ENCODE data around the gene RAD17. TPM values are rescaled to one million over a fixed set of nuclear protein-coding genes. Genes with fewer than 3 reads are reported as not detected.
"Not testable (repeated sequence)": the region's sequence is repeated elsewhere in the genome, so short reads cannot be mapped to it uniquely, and the experiment has no call there.

RAD17 gene
- total and polyA plus RNA-seq, 2 of the 8 experiments (the other 6 are each of a cell fraction or from before 2014, with no cell fraction given): 12.9 to 28.1 TPM

- H3K27ac ChIP-seq (ENCODE audit: low read depth, low read length); H2BK15ac ChIP-seq (ENCODE audit: low read length); H3K79me2 ChIP-seq (ENCODE audit: control insufficient read depth in 1 of 2, insufficient read depth in 2 of 2, low read length in 2 of 2); H3K4ac ChIP-seq (replicated peaks; ENCODE audit: insufficient read length, low read depth, low read length); DNase-seq (ENCODE audit: low read depth in 1 of 2, low spot score in 2 of 2); H2BK120ac ChIP-seq (replicated peaks; ENCODE audit: low read depth, low read length); H4K91ac ChIP-seq (replicated peaks; ENCODE audit: insufficient read length, low read length); FAIRE-seq; H2AK5ac ChIP-seq (ENCODE audit: low read depth, low read length); H3K4me2 ChIP-seq (ENCODE audit: insufficient read depth in 1 of 2, low read depth in 2 of 2, low read length in 2 of 2); H4K8ac ChIP-seq (ENCODE audit: extremely low read depth, insufficient read depth, low read length); H3K14ac ChIP-seq (ENCODE audit: insufficient read length); H3K9me3 ChIP-seq (ENCODE audit: insufficient read depth in 2 of 2, low read depth in 1 of 2, low read length in 1 of 2); H2BK5ac ChIP-seq (ENCODE audit: low read depth, low read length); H3K27me3 ChIP-seq (replicated peaks in 1 of 4; ENCODE audit: control insufficient read depth in 3 of 4, extremely low read depth in 1 of 4, insufficient read depth in 3 of 4, low read length in 3 of 4); H3K79me1 ChIP-seq (ENCODE audit: low read depth, low read length); H4K5ac ChIP-seq (ENCODE audit: insufficient read length, low read depth, low read length); H2AFZ ChIP-seq (ENCODE audit: low read length); H4K20me1 ChIP-seq (replicated peaks in 1 of 2; ENCODE audit: control insufficient read depth in 1 of 2, insufficient read depth in 2 of 2, low read length in 2 of 2); H3K18ac ChIP-seq (ENCODE audit: extremely low read depth, low read length); H3K56ac ChIP-seq (replicated peaks; ENCODE audit: insufficient read length, low read depth, low read length); H3K4me1 ChIP-seq (replicated peaks in 1 of 4; ENCODE audit: control insufficient read depth in 3 of 4, insufficient read depth in 4 of 4, low read length in 3 of 4); POLR2A ChIA-PET (ENCODE audit: partially characterized antibody); H3K23ac ChIP-seq (ENCODE audit: insufficient read length); H2BK12ac ChIP-seq (ENCODE audit: low read depth, low read length); H3K9ac ChIP-seq (replicated peaks in 1 of 4; ENCODE audit: extremely low read depth in 1 of 4, low read depth in 3 of 4, low read length in 3 of 4); H2BK20ac ChIP-seq (ENCODE audit: low read length); H3K4me3 ChIP-seq (ENCODE audit: extremely low read depth in 1 of 4, insufficient read depth in 2 of 4, low read depth in 3 of 4, low read length in 4 of 4); H3K23me2 ChIP-seq (ENCODE audit: low read depth, low read length): not testable (repeated sequence)
- CTCF ChIA-PET (ENCODE audit: partially characterized antibody): interaction anchor here (2.3 kb wide), 1 partner anchor 10 kb away, joined by 8 read pairs; no protein-coding TSS in a partner anchor
- 79% methylated on average over 5 of the region's 5 CpGs; no CpG with 5 or more reads in 1 of the 2 experiments for WGBS, 2 experiments (ENCODE audit: extremely low coverage in 1 of 2, insufficient coverage in 1 of 2, insufficient read length in 1 of 2, insufficient replicate concordance in 2 of 2, low coverage in 1 of 2, low lambda C conversion rate in 2 of 2, missing lambda C conversion rate in 1 of 2)
- H3K36me3 ChIP-seq (ENCODE audit: control insufficient read depth in 2 of 4, insufficient read depth in 4 of 4, low read length in 3 of 4): peaks cover 2 to 21% (median 7%) of the 10 kb centered on the region in 4 experiments; a peak in 5 of 8 replicates
Measured at GRCh38 chr5:69435276-69435884, 65.8 kb downstream of the RAD17 start.
